ENCODE data around the gene ADAD2.
"Not testable (repeated sequence)": the region's sequence is repeated elsewhere in the genome, so short reads cannot be mapped to it uniquely, and the experiment has no call there.

Gene ADAD2

DNA sequence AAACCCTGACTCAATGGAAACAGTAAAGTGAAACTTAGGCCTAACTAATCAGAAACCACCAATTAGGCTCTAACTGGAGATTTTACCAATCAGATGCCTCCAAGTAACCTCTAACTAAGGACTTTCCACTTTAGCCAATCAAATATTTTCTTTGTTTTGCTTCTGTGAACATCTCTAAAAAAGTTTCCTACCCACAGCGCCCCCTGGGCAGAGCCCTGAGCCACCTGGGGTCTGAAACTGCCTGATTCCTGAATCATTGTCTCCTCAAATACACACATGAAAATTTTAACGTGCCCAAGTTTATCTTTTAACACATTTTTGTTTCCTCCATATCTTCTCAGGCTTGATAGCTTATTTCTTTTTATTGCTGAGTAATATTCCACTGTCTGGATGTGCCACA is 19.0 kb downstream of the ADAD2 start:
- H3K27ac ChIP-seq = no peak overlapping the region
- no peak for TF ChIP-seq ZFX (IDR thresholded peaks at IDR 0.05; ENCODE audit: borderline replicate concordance)
- TF ChIP-seq, protein P1, sequence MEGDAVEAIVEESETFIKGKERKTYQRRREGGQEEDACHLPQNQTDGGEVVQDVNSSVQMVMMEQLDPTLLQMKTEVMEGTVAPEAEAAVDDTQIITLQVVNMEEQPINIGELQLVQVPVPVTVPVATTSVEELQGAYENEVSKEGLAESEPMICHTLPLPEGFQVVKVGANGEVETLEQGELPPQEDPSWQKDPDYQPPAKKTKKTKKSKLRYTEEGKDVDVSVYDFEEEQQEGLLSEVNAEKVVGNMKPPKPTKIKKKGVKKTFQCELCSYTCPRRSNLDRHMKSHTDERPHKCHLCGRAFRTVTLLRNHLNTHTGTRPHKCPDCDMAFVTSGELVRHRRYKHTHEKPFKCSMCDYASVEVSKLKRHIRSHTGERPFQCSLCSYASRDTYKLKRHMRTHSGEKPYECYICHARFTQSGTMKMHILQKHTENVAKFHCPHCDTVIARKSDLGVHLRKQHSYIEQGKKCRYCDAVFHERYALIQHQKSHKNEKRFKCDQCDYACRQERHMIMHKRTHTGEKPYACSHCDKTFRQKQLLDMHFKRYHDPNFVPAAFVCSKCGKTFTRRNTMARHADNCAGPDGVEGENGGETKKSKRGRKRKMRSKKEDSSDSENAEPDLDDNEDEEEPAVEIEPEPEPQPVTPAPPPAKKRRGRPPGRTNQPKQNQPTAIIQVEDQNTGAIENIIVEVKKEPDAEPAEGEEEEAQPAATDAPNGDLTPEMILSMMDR (IDR thresholded peaks at IDR 0.05) = peak; percentile 12; the same call in 1 of the 2 replicates

- TF ChIP-seq ZFX (IDR thresholded peaks at IDR 0.05; ENCODE audit: borderline replicate concordance) = no peak
- TF ChIP-seq, protein P1 (IDR thresholded peaks at IDR 0.05) = no peak
- H3K27ac ChIP-seq = no peak overlapping the region
Observed at GRCh38 chr16:84212154-84212553, 21.2 kb downstream of the ADAD2 start.

DNA sequence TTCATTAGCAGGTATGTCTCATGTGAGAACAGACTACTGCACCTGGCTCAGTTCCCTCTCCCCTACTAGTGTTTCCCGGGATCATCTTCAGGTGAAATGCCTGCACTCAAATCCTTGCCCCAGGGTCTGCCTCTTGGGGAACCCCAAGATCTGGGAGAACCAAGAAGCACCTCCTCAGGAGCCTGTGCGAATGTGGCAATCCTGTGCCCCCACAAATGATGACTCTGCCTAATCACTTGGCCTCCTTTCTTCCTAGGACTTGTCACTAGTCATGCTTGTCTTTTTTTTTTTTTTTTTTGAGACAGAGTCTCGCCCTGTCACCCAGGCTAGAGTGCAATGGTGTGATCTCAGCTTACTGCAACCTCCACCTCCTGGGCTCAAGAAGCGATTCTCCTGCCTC is 21.7 kb downstream of the ADAD2 start:
- no peak for TF ChIP-seq ZFX (IDR thresholded peaks at IDR 0.05; ENCODE audit: borderline replicate concordance)
- TF ChIP-seq, protein P1 (IDR thresholded peaks at IDR 0.05) = no peak
- H3K27ac ChIP-seq = no peak overlapping the region

GRCh38 chr16:84214451-84215066 is 23.6 kb downstream of the ADAD2 start:
- no peak for TF ChIP-seq ZFX (IDR thresholded peaks at IDR 0.05; ENCODE audit: borderline replicate concordance)
- TF ChIP-seq, protein P1 (IDR thresholded peaks at IDR 0.05) = no peak
- H3K27ac ChIP-seq = no peak overlapping the region

- TF ChIP-seq, protein P1 (IDR thresholded peaks at IDR 0.05) = no peak
Observed at GRCh38 chr16:84215531-84215930, 24.6 kb downstream of the ADAD2 start.

DNA sequence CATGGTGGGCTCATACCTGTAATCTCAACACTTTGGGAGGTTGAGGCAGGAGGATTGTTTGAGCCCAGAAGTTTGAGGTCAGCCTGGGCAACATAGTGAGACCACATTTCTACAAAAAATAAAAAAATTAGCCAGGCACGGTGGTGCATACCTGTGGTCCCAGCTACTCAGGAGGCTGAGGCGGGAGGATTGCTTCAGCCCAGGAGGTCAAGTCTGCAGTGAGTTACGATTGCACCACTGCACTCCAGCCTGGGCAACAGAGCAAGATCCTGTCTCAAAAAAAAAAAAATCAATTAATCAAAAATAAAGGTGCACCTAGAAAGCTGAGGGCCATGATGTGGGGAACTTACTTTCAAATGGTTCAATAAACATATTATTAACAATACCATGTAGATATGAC is 25.2 kb downstream of the ADAD2 start:
- not testable (repeated sequence) for H3K27ac ChIP-seq

More at GRCh38 chr16:84215531-84215930, 24.6 kb downstream of the ADAD2 start:
- no peak overlapping the region for H3K27ac ChIP-seq

DNA sequence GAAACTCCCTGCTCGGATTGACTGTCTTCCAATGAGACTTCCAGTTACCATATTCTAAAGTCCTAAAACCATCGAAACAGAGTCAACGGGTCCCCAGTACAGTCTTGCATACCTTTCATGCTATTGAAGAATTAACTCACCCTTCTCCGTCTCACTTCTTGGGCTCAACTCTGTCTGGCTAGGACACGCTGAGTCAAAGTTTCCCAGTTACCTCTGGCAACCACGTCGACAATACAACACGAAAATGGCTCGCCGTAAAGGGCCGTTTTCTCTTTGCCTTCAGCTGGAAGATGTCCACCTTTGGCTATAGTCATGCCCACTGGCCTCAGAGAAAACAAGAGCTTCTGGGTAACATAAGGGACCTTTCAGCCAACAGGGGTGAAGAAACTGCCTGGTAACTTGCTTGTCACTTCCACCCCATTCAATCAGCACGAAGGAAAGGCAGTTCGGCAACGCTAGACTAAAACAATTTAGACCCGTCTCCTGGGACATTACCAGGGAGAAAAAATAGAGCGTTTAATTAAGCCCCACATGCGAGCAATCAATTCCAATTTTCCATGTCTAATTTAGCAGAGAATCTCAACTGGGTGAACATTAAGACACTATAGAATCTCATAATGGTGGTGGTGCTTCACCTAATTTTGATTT is 27.3 kb downstream of the ADAD2 start:
- TF ChIP-seq, protein P1 (IDR thresholded peaks at IDR 0.05) = no peak
- no peak for TF ChIP-seq ZFX (IDR thresholded peaks at IDR 0.05; ENCODE audit: borderline replicate concordance)
- H3K27ac ChIP-seq = no peak overlapping the region

Measured in 22Rv1 (cell line).